ENCODE data around the gene RNASEH1. TPM values are rescaled to one million over a fixed set of nuclear protein-coding genes. Genes with fewer than 3 reads are reported as not detected.
"Not testable (repeated sequence)": the region's sequence is repeated elsewhere in the genome, so short reads cannot be mapped to it uniquely, and the experiment has no call there.

RNASEH1 gene
- polyA plus RNA-seq, 3 donors = 18.5 to 19.8 (median 19.7) TPM

- no peak for DNase-seq (ENCODE audit: extremely low read depth in 1 of 11, low read depth in 9 of 11, low spot score in 4 of 11)
These were observed 40.2 kb upstream of the RNASEH1 start for GRCh38 chr2:3598197-3598910.

GRCh38 chr2:3597567-3597966 lies 39.4 kb upstream of the RNASEH1 start:
- DNase-seq (ENCODE audit: extremely low read depth in 1 of 11, low read depth in 9 of 11, low spot score in 4 of 11) = no peak

GRCh38 chr2:3596901-3597417 lies 38.8 kb upstream of the RNASEH1 start:
- DNase-seq (ENCODE audit: extremely low read depth in 1 of 11, low read depth in 9 of 11, low spot score in 4 of 11) = no peak

- no peak for DNase-seq (ENCODE audit: extremely low read depth in 1 of 11, low read depth in 9 of 11, low spot score in 4 of 11)
These were observed 37.9 kb upstream of the RNASEH1 start for GRCh38 chr2:3595985-3596384.

- DNase-seq (ENCODE audit: extremely low read depth in 1 of 11, low read depth in 9 of 11, low spot score in 4 of 11) = no peak
These were observed 37.3 kb upstream of the RNASEH1 start for GRCh38 chr2:3595404-3595803.

GRCh38 chr2:3594493-3595281 lies 36.6 kb upstream of the RNASEH1 start, which contains the start of gene COLEC11:
COLEC11 (plus strand) TSS chr2:3595112; CDS start chr2:3604341, 9,229 bp downstream.
- DNase-seq (ENCODE audit: extremely low read depth in 1 of 11, low read depth in 9 of 11, low spot score in 4 of 11) = peak in 2 of 11 donors; percentile 10 to 29

- DNase-seq (ENCODE audit: extremely low read depth in 1 of 11, low read depth in 9 of 11, low spot score in 4 of 11) = no peak
These were observed 31.0 kb upstream of the RNASEH1 start for GRCh38 chr2:3589086-3589485.

- no peak for DNase-seq (ENCODE audit: extremely low read depth in 1 of 11, low read depth in 9 of 11, low spot score in 4 of 11)
These were observed 30.0 kb upstream of the RNASEH1 start for GRCh38 chr2:3588084-3588483.

- no peak for DNase-seq (ENCODE audit: extremely low read depth in 1 of 11, low read depth in 9 of 11, low spot score in 4 of 11)
These were observed 29.3 kb upstream of the RNASEH1 start for GRCh38 chr2:3587432-3587831.

- DNase-seq (ENCODE audit: extremely low read depth in 1 of 11, low read depth in 9 of 11, low spot score in 4 of 11) = no peak
These were observed 28.9 kb upstream of the RNASEH1 start for GRCh38 chr2:3587021-3587420.

- no peak for DNase-seq (ENCODE audit: extremely low read depth in 1 of 11, low read depth in 9 of 11, low spot score in 4 of 11)
These were observed 28.1 kb upstream of the RNASEH1 start for GRCh38 chr2:3586220-3586619.

- DNase-seq (ENCODE audit: extremely low read depth in 1 of 11, low read depth in 9 of 11, low spot score in 4 of 11) = peak in 7 of 11 donors; percentile 39 to 67 (median 61)
These were observed 27.4 kb upstream of the RNASEH1 start for GRCh38 chr2:3585261-3586109.

GRCh38 chr2:3584608-3585260 lies 26.6 kb upstream of the RNASEH1 start:
- DNase-seq (ENCODE audit: extremely low read depth in 1 of 11, low read depth in 9 of 11, low spot score in 4 of 11) = no peak

- DNase-seq (ENCODE audit: extremely low read depth in 1 of 11, low read depth in 9 of 11, low spot score in 4 of 11) = no peak
These were observed 25.9 kb upstream of the RNASEH1 start for GRCh38 chr2:3584076-3584475.

GRCh38 chr2:3581367-3582262 lies 23.5 kb upstream of the RNASEH1 start:
- no peak for DNase-seq (ENCODE audit: extremely low read depth in 1 of 11, low read depth in 9 of 11, low spot score in 4 of 11)

GRCh38 chr2:3580449-3580848 lies 22.3 kb upstream of the RNASEH1 start:
- no peak for DNase-seq (ENCODE audit: extremely low read depth in 1 of 11, low read depth in 9 of 11, low spot score in 4 of 11)

- DNase-seq (ENCODE audit: extremely low read depth in 1 of 11, low read depth in 9 of 11, low spot score in 4 of 11) = no peak
These were observed 20.9 kb upstream of the RNASEH1 start for GRCh38 chr2:3578987-3579386.

GRCh38 chr2:3576263-3576630 lies 18.1 kb upstream of the RNASEH1 start:
- DNase-seq (ENCODE audit: extremely low read depth in 1 of 11, low read depth in 9 of 11, low spot score in 4 of 11) = not testable (repeated sequence)
